IMR-90 (cell line): Measurements from ENCODE around the gene SERPINB1. TPM values are rescaled to one million over a fixed set of nuclear protein-coding genes. Genes with fewer than 3 reads are reported as not detected.

Source experiments
- ATAC-seq: fragments of 200-7000 bp; cut with Tn5 transposase; 2 replicates; pipeline ENCODE4 v1.9.1; 2020; ENCODE audit warnings: low read depth, mild to moderate bottlenecking, moderate library complexity
- BruUV-seq: library from RNA; stranded (reverse); fragments of 400-500 nt; replicated peaks from 2 replicates; lab custom pipeline; 2021; lab: Mats Ljungman, UMichigan
- CTCF ChIA-PET: fragments of 300-600 bp; formaldehyde crosslinking; extraction: SDS; loops from one replicate; lab custom pipeline; 2021; ENCODE audit warnings: antibody characterized with exemption; lab: Yijun Ruan, JAX
- POLR2A ChIA-PET: fragments of 300-600 bp; sonication (Branson Sonifier 250); formaldehyde crosslinking; loops from one replicate; lab custom pipeline; 2022; ENCODE audit warnings: antibody characterized with exemption; ENCODE audit not compliant: unreplicated experiment; lab: Charles Lee
- DNase-seq: peaks from one replicate; pipeline ENCODE4 v3.0.0; 2013
- H2AFZ ChIP-seq: replicated peaks from 2 replicates; pipeline ENCODE3; 2013; ENCODE audit warnings: low read length, mild to moderate bottlenecking; ENCODE audit not compliant: poor library complexity
- H2AK5ac ChIP-seq: 2 replicates; pipeline ENCODE4 v1.6.1; 2013; ENCODE audit warnings: low read depth, low read length, inconsistent platforms
- H2AK9ac ChIP-seq: replicated peaks from 2 replicates; pipeline ENCODE3; 2013; ENCODE audit warnings: mild to moderate bottlenecking, low read depth, low read length, moderate library complexity; ENCODE audit not compliant: poor library complexity
- H2BK120ac ChIP-seq: 2 replicates; pipeline ENCODE4 v1.6.1; 2013; ENCODE audit warnings: low read depth, low read length, inconsistent platforms
- H2BK15ac ChIP-seq: 3 replicates; pipeline ENCODE4 v1.6.1; 2013; ENCODE audit warnings: low read depth, low read length, inconsistent platforms
- H2BK20ac ChIP-seq: 2 replicates; pipeline ENCODE4 v1.6.1; 2013; ENCODE audit warnings: low read depth, mild to moderate bottlenecking, inconsistent platforms, low read length, moderate library complexity
- H2BK5ac ChIP-seq: 2 replicates; pipeline ENCODE4 v1.6.1; 2013; ENCODE audit warnings: mild to moderate bottlenecking, low read depth, low read length, inconsistent platforms; ENCODE audit not compliant: poor library complexity, severe bottlenecking
- H3K14ac ChIP-seq: replicated peaks from 2 replicates; pipeline ENCODE4 v1.6.1; 2013; ENCODE audit warnings: low read depth, low read length, inconsistent platforms
- H3K18ac ChIP-seq: 2 replicates; pipeline ENCODE4 v1.6.1; 2013; ENCODE audit warnings: low read depth, low read length, control low read depth
- H3K23ac ChIP-seq: 2 replicates; pipeline ENCODE4 v1.6.1; 2013; ENCODE audit warnings: low read depth, low read length, inconsistent platforms
- H3K27ac ChIP-seq: 2 replicates; pipeline ENCODE4 v1.5.1; 2013; ENCODE audit warnings: mild to moderate bottlenecking, control low read depth, low read length; ENCODE audit not compliant: insufficient read depth
- H3K27me3 ChIP-seq: 2 replicates; pipeline ENCODE4 v1.6.1; 2013; ENCODE audit warnings: low read length; ENCODE audit not compliant: control insufficient read depth, insufficient read depth
- H3K36me3 ChIP-seq: 2 replicates; pipeline ENCODE4 v1.6.1; 2013; ENCODE audit warnings: low read length, mixed read lengths; ENCODE audit not compliant: control insufficient read depth, insufficient read depth
- H3K4ac ChIP-seq: 2 replicates; pipeline ENCODE4 v1.6.1; 2013; ENCODE audit warnings: low read depth, low read length, inconsistent platforms
- H3K4me1 ChIP-seq: 2 replicates; pipeline ENCODE4 v1.6.1; 2013; ENCODE audit warnings: low read length, mixed read lengths; ENCODE audit not compliant: control insufficient read depth, insufficient read depth
- H3K4me2 ChIP-seq: 2 replicates; pipeline ENCODE4 v1.6.1; 2013; ENCODE audit warnings: low read depth, mild to moderate bottlenecking, control low read depth, low read length, moderate library complexity
- H3K4me3 ChIP-seq: 2 replicates; pipeline ENCODE4 v1.5.1; 2013; ENCODE audit warnings: low read depth, mild to moderate bottlenecking, control low read depth, low read length, moderate library complexity; ENCODE audit not compliant: insufficient read depth
- H3K56ac ChIP-seq: 2 replicates; pipeline ENCODE4 v1.6.1; 2013; ENCODE audit warnings: low read length, inconsistent platforms; ENCODE audit not compliant: insufficient read depth; ENCODE audit errors: extremely low read depth
- H3K79me1 ChIP-seq, 2 experiments: 2 replicates each; pipeline ENCODE4 v1.6.1; 2013; ENCODE audit warnings: low read length in 2 of 2, inconsistent platforms in 1 of 2, low read depth in 1 of 2
- H3K9ac ChIP-seq: 2 replicates; pipeline ENCODE4 v1.6.1; 2013; ENCODE audit warnings: low read depth, low read length, control low read depth
- H3K9me1 ChIP-seq: 2 replicates; pipeline ENCODE4 v1.6.1; 2013; ENCODE audit warnings: low read length, inconsistent platforms; ENCODE audit not compliant: insufficient read depth
- H3K9me3 ChIP-seq: 2 replicates; pipeline ENCODE4 v1.6.1; 2013; ENCODE audit warnings: low read length; ENCODE audit not compliant: control insufficient read depth, insufficient read depth
- H4K20me1 ChIP-seq: 2 replicates; pipeline ENCODE4 v1.6.1; 2013; ENCODE audit warnings: low read length, inconsistent platforms; ENCODE audit not compliant: insufficient read depth
- H4K5ac ChIP-seq: 2 replicates; pipeline ENCODE4 v1.6.1; 2013; ENCODE audit warnings: mild to moderate bottlenecking, low read depth, low read length, control low read depth
- H4K8ac ChIP-seq, 2 experiments: 2 replicates each; pipeline ENCODE4 v1.6.1; 2013; ENCODE audit warnings: low read depth in 2 of 2, low read length in 2 of 2, control low read depth in 1 of 2, inconsistent platforms in 1 of 2
- H4K91ac ChIP-seq: 2 replicates; pipeline ENCODE4 v1.6.1; 2013; ENCODE audit warnings: low read depth, low read length, inconsistent platforms; ENCODE audit not compliant: insufficient read depth
- CEBPB ChIP-seq: IDR thresholded peaks from 2 replicates; pipeline ENCODE4 v1.6.1; 2012; ENCODE audit warnings: low read depth, low read length, improper control_type of control experiment
- FOS ChIP-seq: fragments of 150-350 bp; IDR thresholded peaks from 2 replicates; pipeline ENCODE4 v1.6.1; 2016; ENCODE audit warnings: low read depth, low read length
- MAZ ChIP-seq: IDR thresholded peaks from 2 replicates; pipeline ENCODE4 v1.6.1; 2012; ENCODE audit warnings: low read depth, mild to moderate bottlenecking, low read length, improper control_type of control experiment, moderate library complexity, borderline replicate concordance
- SMC3 ChIP-seq: fragments of 150-350 bp; IDR thresholded peaks from 2 replicates; pipeline ENCODE4 v1.6.1; 2016; ENCODE audit warnings: low read depth, mild to moderate bottlenecking, antibody characterized with exemption, low read length, moderate library complexity
- WGBS, 2 experiments: methylation state at CpG; one replicate each; pipeline versions ENCODE4 v1.1.5 to v1.1.7; 2013; ENCODE audit warnings: missing lambda C conversion rate in 2 of 2; ENCODE audit not compliant: insufficient read length in 1 of 2; ENCODE audit errors: extremely low coverage in 2 of 2; 5-methylcytosine and 5-hydroxymethylcytosine counted together
- dilution Hi-C: fragments of 300-500 bp; cut with HindIII; formaldehyde crosslinking; loops from one replicate; pipeline ENCODE4 v1.14.3; 2018; ENCODE audit warnings: low sequenced_read_pairs; ENCODE audit not compliant: unreplicated experiment
- in situ Hi-C: fragments of 300-500 bp; cut with MboI; formaldehyde crosslinking; loops from 3 replicates; pipeline ENCODE4 v1.14.3; 2019; ENCODE audit warnings: low sequenced_read_pairs, inconsistent platforms, mixed read lengths
- intact Hi-C: fragments of 100-400 bp; cut with micrococcal nuclease; formaldehyde crosslinking; loops from 2 replicates; pipeline ENCODE4 v1.10.0; 2022
- polyA plus RNA-seq, 3 experiments: library from polyadenylated mRNA; depleted of rRNA; stranded (reverse); fragments of >200 nt; gene quantifications; 2 replicates each; pipeline ENCODE4 v1.2.3, GENCODE V29; 2012; ENCODE audit warnings: low replicate concordance in 1 of 3
- total RNA-seq: library from RNA; depleted of rRNA; stranded (reverse); fragments of >200 nt; gene quantifications from 2 replicates; pipeline ENCODE4 v1.2.3, GENCODE V29; 2012
- TF ChIP-seq, protein P1 (sequence below): fragments of 150-350 bp; IDR thresholded peaks from 2 replicates; pipeline ENCODE4 v1.6.1; 2017; ENCODE audit warnings: mild to moderate bottlenecking, antibody characterized with exemption, low read length, low read depth
- TF ChIP-seq, protein P2 (sequence below): conservative IDR thresholded peaks from 2 replicates; pipeline ENCODE4 v1.5.1; 2012; ENCODE audit warnings: mild to moderate bottlenecking, low read depth, low read length, improper control_type of control experiment

SERPINB1 gene
- total and polyA plus RNA-seq, 2 of the 4 experiments (the other 2 are of a cell fraction), result 6.1 to 9.1 TPM

DNA sequence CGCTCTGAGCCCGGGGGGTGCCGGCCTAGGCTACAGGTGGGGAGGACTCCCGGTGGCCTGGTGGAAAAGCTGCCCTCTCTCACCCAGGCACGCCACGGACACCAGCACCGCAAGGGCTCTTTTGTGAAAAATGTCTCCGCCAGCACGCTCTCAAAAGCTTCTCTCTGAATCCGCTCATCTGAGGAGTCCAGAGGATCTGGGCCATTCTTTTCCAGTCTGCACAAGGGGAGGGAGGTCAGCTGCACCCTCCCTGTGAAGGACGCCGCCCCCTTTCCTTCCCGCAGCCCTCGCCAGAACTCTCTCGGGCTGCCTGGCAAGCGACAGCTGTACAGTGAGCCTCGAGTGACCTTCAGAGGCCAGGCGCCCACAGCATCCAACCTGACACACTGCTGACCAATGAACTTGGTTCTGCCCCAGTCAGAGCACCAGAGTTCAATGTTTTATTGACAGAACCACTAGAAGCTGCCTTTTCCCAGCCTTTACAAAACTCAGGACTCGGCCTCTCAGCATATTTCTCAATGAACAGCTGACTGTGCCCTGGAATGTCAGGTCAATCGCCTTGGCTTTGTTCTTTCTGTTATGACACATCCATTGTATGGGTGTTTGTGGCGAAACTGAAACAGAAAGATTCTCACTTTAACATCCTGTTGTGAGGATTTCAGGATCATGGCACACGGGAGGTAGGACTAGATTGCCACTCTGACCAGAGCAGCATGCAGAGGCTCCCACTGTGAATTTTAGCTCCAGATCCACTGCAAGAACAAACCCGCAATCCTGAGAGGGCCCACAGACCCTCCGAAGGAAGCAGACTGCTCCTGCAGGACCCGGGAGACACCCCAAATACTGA lies 34.8 kb upstream of the SERPINB1 start:
- Histone ChIP-seq H3K56ac (no peak overlapping the region), H3K23ac (no peak overlapping the region), H3K36me3 (no peaks in the 10 kb centered on the region), H3K4me1 (peaks cover 19% of the 10 kb centered on the region), H3K27me3 (no peaks in the 10 kb centered on the region), H2BK120ac (peak overlapping the region; percentile 36; the same call in 1 of the 2 replicates), H3K4me3 (no peak overlapping the region), H2BK20ac (no peak overlapping the region), H2BK15ac (no peak overlapping the region), H3K14ac (no peak overlapping the region), H3K9me3 (no peaks in the 10 kb centered on the region), H3K4ac (peak overlapping the region; percentile 14), H3K79me1 (no peaks in the 10 kb centered on the region), H4K5ac (peak overlapping the region; percentile 2; the same call in 1 of the 2 replicates), H4K91ac (peak overlapping the region; percentile 19; the same call in 1 of the 2 replicates), H3K9ac (no peak overlapping the region; the same call in 1 of the 2 replicates), H4K20me1 (no peaks in the 10 kb centered on the region), H3K9me1 (no peaks in the 10 kb centered on the region), H2BK5ac (no peak overlapping the region), H3K4me2 (peak overlapping the region; percentile 29), H2AFZ (peak overlapping the region; percentile 87), H3K18ac (peak overlapping the region; percentile 8; the same call in 1 of the 2 replicates), H2AK5ac (peak overlapping the region; percentile 9; the same call in 1 of the 2 replicates), H4K8ac (peak overlapping the region in 1 of 2 experiments; percentile 61; a peak in 2 of 4 replicates), H3K27ac (peak overlapping the region; percentile 4; the same call in 1 of the 2 replicates), H2AK9ac (no peak overlapping the region)
- DNase-seq (peak; percentile 81), ATAC-seq (peak; percentile 77)
- ChIA-PET POLR2A (interaction anchor here (1.2 kb wide), 1 partner anchor 35 kb away, joined by 3 read pairs; the partner anchor contains the start of gene SERPINB1), CTCF (interaction anchor here (1.0 kb wide), 1 partner anchor 16 kb away, joined by 3 read pairs; no protein-coding TSS in a partner anchor)
- 20% methylated on average over 3 of the region's 25 CpGs; no CpG with 5 or more reads in 1 of the 2 experiments for WGBS, 2 experiments
- in situ Hi-C loops (no loop called here), intact Hi-C loops (no loop called here), dilution Hi-C loops (no loop called here)
- BruUV-seq, result no TSS peak
- TF ChIP-seq FOS, result 0 out of 2 replicates have a peak, but pooled peaks have one; percentile 42
- no peak for TF ChIP-seq MAZ
- peak; percentile 75 for TF ChIP-seq CEBPB
- TF ChIP-seq SMC3, result no peak
- TF ChIP-seq, protein P1, sequence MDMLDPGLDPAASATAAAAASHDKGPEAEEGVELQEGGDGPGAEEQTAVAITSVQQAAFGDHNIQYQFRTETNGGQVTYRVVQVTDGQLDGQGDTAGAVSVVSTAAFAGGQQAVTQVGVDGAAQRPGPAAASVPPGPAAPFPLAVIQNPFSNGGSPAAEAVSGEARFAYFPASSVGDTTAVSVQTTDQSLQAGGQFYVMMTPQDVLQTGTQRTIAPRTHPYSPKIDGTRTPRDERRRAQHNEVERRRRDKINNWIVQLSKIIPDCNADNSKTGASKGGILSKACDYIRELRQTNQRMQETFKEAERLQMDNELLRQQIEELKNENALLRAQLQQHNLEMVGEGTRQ, result peak; percentile 24; the same call in 1 of the 2 replicates
- TF ChIP-seq, protein P2, sequence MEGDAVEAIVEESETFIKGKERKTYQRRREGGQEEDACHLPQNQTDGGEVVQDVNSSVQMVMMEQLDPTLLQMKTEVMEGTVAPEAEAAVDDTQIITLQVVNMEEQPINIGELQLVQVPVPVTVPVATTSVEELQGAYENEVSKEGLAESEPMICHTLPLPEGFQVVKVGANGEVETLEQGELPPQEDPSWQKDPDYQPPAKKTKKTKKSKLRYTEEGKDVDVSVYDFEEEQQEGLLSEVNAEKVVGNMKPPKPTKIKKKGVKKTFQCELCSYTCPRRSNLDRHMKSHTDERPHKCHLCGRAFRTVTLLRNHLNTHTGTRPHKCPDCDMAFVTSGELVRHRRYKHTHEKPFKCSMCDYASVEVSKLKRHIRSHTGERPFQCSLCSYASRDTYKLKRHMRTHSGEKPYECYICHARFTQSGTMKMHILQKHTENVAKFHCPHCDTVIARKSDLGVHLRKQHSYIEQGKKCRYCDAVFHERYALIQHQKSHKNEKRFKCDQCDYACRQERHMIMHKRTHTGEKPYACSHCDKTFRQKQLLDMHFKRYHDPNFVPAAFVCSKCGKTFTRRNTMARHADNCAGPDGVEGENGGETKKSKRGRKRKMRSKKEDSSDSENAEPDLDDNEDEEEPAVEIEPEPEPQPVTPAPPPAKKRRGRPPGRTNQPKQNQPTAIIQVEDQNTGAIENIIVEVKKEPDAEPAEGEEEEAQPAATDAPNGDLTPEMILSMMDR, result no peak
